CD4-positive, alpha-beta T cell treated with Interleukin-4 for 4 hours (primary cell): ENCODE results near the gene ETV3.
"Not testable (repeated sequence)": the region's sequence is repeated elsewhere in the genome, so short reads cannot be mapped to it uniquely, and the experiment has no call there.

Experiments
- DNase-seq: peaks from one replicate; pipeline ENCODE4 v3.0.0-alpha.2; 2020

The ETV3 gene

DNA sequence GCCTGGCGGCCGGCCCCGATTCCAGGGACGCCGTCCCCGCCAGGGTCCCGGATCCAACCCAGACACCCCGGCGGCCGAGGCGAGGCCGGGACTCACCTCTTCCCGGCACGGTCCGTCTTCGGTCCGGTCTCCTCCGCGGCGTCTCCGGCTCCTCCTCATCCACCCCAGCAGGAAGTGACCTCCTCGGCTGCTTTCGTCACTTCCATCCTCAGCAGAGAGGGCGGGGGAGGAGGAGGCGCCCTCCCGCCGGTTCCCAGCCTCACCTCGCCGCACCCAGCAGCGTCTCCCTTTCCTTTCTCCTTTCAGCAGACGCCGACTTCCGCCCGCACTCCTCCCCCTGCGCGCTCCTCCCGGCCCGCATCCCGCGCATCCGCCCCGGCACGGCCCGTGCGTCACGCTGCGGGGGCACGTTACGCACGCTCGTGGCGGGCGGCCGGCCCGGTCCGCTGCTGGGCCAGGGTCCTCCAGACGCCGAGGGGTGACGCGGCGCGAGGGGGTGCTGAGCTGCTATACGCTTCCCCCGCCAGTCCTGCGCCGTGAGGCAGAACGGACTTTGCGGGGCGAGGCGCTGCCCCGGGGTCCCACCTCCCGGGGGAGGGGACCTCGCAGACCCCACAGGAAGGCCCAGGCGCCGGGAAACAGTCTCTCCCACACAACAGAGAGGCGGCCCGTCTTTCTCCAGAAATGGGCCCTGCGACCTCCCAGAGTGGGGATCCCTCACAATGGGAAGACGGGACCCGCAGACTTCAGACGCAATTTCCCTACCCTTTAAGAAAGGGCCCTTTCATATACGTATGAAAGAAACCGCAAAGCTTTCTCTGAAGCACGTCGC is at the start of gene ETV3:
ETV3 (minus strand) TSS at position 176 of the 832 bp plus-strand sequence. CDS start 2,043 bp downstream, outside the sequence.
- peak; percentile 82 for DNase-seq

DNA sequence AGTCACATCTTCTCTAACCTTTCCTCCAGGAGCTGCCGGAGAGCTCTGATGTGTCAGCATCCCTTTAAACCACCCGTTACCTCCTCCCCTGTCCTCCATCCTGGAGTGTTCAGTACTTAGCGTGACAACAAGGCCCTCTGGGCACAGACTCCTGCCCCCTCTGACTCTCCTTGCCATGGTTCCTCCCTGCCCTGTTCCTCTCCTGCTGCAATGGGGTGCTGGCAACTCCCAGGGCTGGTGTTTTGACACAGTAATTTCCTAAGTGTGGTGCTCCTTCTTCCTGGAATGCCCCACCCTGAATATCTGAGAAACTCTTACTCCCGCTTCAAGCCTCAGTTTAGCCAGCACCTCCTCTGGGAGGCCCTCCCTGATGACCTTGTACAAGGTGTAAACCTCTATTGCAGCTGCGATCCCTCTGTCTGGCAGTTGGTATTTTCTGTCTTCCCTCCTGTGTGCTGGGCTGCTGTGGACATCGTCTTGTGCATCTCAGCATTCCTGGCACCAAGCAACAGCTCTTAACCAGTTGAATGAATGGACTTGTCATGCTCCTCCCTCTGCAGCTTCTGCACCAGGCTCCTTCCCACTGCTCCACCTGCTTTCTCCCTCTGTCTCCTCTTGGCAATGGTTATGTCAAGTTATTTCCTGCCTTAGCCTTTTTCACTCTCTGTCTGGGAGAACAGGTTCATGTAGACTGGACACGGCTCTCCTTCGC is 48.2 kb upstream of the ETV3 start:
- DNase-seq = no peak

DNA sequence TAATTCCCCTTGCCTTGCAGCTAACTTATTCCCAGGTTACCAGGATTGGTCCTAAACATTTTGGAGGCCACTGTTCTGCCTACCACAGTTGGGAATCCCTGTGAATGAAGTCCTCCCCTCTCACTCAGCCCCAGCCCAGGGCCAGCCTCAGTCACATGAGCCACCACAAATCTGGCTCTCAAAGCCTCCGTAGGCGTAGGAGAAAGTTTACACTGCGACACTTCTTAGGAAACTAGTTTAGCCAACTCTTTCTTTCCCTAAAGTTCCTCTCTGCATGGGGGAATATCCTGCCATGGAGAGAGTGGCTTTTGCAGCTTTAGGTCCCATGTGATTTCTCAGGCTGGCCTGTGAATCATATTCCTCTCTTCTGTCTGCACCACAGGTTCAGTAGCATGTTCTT is 45.7 kb upstream of the ETV3 start:
- DNase-seq = no peak

DNA sequence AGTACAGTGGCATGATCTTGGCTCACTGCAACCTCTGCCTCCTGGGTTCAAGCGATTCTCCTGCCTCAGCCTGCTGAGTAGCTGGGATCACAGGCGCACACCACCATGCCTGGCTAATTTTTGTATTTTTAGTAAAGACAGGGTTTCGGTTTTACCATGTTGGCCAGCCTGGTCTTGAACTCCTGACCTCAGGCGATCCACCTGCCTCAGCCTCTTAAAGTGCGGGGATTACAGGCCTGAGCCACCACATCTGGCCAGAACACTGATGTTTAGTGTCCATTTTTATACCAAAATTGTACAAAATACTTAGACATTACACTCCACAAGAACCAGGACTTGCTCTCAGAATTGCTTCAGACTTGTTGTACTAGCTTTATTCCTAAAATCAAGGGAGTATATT is 44.2 kb upstream of the ETV3 start:
- not testable (repeated sequence) for DNase-seq

DNA sequence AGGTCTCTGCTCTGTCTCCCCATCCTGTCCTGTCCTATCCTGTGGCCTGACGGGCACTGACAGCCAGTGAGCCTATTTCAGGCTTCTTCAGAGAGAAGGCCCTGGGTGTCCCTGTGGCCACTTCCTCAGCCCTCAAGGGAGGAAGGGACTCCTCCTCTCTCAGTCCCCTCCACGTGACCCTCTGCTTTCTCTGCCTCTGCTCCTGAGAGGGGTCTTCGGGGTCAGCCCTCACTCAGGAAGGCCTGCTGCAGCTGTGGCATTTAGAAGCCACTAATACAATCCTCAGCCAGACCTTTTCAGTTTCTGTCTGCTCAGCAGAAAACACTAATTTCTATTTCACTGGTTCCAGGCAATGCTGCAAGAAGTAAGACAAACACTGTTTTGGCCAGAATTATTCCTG is 43.6 kb upstream of the ETV3 start:
- no peak for DNase-seq

DNA sequence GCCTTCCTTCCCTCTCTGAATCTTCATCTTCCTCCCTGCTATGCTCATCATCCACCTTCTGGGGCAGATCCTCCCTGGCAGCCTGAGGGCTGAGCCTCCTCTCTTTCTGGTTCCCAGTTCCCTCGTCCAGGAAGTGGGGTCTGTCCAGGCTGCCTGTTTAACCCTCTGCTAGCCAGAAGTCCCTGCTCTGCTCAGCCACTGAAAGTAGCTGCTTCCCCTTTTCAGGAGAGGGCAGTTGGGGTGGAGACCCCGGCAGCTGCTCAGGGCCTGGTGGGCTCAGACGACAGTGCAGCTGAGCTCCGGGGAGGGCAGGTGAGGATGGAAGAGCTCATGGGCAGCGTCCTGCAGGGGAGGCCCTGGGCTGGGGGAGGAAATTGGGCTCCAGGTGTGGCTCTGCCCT is 43.1 kb upstream of the ETV3 start:
- no peak for DNase-seq

DNA sequence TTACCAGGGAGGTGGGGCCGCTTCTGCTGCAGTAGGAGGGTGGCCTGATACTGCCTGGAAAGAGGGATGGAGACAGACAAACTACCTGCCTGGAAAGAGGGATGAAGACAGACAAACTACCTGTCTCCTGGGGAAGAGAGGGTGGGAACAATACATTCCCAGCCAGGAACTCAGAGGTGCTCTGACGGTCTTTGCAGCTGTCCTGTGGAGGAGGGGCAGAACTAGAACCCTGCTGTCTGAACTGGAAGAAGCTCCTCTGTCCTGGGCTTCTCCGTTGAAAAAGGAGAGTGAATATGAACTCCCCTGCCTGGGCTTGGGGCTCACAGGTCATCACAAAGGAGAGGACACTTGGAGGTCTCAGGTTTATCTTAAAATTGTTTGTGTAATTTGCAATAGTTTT is 40.3 kb upstream of the ETV3 start:
- no peak for DNase-seq

DNA sequence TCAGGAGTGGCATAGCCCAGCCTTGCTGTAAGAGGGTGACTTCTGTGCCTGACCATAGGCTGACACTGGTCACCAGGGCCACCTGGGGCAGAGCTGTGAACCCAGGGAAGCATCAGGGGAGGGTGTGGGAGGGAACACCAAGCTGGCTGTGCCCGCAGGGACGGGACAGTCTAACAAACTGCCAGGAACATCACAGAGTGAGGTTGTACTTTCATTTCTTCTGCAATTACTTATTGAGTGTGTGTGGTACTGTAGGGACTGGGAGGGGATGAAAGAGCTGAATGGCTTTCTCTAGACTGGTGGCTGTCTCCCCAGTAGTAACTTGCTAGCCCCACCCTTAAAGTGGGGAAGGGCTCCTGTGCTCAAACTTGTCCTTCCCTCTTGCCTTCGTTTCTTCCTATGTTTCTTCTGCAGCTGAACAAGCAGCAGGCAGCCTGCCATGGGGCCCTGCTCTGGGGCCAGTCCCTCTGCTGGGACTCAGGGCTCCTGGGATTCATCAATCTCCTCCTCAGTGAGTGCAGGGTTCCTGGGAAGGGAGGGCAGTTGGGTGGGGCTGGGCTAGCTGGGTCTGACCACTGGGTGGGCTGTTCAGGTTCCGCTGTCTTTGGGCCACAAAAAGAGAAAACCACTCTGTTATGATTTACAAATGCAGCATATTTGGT is 39.7 kb upstream of the ETV3 start:
- DNase-seq = no peak

DNA sequence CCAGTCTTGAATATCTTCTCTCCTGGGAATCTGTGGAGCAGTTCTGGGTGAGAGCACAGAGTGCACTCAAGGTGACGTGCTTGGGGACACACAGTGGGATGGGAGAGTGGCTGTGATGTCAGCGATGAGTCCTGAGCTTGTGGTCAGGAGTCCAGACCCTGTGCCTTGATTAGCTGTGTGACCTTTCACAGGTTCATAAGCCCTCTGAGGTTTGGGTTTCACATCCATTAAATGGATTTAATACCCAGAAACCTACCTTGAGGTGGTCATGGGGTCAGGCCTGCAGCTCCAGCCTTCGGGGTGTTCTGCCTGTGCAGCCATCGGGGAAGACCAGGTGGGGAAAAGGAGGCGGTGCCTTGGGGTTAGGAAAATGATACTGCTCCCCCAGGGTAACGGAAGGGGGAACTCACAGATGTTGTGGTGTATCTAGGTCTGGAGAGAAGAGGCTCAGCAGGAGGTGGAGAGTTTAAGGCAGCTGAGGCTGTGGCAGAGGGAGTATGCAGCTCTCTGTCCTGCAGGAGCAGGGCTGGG is 38.5 kb upstream of the ETV3 start:
- DNase-seq = no peak

DNA sequence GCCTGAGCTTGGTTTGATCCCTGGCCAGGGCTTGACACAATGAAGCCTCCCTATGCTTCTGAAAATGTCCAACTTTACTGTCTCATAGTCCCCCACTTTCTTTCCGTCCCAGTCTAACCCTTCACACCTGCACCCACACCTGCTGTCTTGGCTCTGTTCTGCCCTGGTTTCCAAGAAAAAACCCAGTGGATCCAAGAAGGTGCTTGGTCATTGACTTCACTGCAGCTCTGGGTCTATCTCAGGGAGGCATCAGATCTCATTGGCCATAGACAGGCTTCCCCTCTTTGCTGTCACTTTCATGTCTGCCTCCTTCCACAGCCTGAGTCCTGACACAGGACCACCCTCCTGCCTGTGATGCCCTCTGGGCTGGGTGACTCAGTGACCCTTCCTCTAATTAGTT is 37.8 kb upstream of the ETV3 start:
- DNase-seq = no peak

DNA sequence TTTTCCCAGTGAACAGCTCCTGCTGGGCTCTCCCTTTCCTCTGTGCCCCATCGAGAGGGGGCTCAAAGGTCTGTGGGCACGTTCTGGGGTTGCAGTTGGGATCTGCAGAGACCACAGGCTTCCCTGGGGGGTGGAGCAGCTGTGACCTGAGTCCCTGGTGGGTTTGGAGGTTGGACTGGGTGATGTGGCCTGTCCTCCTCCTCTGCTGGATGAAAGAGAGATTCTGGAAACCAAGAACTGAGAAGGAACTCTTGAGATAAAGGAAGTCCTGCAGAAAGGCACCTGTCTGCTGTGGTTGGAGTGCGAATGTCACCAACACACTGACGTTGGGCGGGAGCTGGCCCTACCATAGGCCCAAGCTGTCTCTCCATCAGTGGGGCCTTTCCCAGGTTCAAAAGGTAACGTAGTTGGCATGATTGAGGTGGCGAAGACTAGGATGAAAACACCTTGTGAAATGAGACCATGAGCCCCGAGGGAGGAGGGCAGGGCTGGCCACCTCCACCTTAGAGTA is 35.8 kb upstream of the ETV3 start:
- DNase-seq = no peak

DNA sequence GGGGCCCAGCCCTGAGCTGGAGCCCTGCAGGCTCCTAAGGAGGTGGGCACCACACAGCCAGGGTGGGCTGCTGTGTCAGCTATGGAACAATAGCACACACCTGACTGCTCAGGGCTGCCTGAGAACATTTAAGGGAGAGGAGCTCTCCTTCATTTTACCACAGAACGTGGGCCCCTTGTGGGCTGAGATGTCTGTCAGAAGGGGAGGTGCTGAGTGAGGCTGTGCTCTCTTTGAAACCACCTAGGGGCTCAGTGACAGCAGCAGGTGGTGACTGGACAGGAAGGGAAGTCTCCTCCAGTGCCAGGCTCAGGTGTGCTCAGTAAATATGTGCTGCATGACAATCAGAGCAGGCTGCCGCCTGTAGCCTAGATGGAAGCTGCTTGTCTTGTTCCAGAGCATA is 35.0 kb upstream of the ETV3 start:
- DNase-seq = not testable (repeated sequence)

DNA sequence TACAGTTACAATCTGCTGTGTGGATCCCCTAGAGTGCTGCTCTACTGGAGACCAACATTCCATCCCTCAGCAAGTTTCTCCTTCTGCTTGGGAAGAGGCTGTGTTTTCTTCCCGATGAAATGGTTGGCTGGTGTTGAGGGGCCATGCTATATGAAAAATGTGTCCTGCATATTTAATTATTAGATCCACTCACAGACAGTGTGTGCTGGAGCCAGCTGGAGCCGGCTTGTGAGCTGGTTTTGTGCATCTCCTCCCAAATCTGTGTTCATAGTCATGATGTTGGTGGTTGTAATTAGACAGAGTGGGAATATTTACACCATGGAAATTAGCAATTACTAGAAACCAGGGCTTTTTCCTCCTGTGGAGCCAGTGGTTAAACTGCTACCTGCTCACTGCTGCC is 34.4 kb upstream of the ETV3 start:
- not testable (repeated sequence) for DNase-seq

DNA sequence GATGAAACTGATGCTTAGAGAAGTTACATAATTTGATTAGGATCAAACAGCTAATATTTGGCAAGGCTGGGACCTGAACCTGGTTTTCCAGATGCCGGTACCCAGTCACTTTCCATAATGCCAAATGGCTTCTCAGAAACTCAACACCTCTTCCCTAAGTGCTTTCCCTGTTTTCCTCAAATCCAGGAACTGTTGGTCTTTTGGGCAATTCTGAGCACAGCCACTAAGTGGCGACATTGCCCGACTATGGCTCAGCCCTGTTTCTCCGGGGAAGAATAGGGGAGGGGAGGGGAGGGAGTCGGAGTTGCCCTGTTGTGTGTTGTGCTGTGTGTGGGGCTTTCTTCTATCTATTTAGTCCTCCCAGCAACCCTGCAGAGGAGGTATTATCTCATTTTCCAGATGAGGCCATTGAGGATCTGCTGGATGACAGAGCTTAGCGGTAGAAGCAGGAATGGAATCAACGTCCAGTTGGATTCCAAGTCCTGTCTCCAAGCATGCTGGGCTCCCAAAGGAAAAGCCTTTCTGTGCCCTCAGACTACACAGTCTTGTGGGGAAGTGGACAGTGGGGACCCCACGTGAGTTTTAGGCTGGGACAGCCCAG is 33.8 kb upstream of the ETV3 start:
- not testable (repeated sequence) for DNase-seq

DNA sequence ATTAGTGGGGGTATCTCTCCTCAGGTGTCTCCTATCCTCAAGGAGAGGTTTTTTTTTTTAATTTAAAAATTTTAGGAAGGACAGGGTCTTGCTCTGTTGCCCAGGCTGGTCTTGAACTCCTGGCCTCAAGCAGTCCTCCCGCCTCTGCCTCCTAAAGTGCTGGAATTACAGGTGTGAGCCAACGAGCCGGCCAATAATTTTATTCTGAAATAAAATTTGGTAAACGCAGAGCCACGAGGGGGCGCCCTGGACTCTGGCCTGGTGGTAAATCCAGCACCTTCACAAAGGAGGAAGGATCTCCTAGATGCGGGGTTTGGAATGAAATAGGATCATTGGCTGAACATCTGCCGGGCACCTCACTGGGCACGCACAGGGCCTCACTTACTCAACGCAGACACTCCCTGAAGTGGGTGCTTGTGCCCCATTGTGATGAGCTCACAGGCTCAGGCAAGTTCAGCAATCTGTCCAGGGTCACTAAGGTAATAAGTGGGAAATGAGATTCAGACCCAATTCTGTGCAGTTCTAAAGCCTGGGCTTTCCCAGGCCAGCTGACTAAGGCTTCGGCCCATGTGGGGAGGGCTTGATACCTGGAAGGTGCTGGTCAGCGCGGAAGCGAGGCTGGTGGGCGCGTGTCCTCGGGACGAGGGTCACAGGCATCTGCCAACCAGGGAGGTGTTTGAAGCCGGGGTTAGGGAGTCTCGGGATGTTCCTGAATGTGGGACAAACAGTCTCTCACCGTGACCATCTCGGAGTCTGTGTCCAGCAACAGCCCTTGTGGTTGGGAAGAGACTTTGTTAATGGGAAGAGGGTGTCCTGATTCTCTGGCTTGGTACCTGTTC is 32.7 kb upstream of the ETV3 start:
- no peak for DNase-seq

DNA sequence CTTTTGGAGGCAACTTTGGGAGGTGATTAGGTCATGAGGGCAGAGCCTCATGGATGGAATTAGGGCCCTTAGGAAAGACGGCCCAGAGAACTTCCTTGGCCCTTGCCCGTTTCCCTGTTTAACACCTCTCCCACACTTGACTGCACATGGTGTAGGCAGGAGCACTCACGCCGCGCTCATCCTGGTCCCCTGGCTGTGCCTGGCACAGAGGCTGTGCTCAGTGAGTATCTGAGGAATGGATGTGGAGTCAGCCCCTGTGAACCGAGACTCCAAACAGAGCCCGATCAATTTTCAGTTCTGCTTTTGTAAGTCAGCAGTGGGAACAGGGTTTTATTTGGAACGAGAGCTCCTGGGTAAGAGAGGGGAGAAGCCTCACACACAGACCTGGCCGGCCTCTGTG is 29.8 kb upstream of the ETV3 start:
- no peak for DNase-seq

DNA sequence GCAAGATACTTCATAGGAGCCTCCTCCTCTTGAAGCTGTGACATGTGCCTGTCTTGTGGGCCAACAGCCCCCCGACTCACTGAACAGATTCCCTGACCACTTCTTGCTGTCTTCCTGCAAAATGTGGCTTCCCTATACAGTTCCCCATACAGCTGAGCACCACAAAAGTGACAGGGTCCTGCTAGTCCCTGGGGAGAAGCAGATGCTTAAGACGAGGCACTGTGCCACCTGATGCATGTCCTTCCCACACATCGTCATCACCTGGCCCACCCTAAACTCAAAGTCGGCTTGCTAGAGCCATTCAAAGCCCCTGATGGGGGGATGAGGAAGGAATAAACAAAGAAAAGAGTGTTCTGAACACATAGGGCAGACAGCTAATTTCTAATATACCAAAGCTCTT is 29.2 kb upstream of the ETV3 start:
- no peak for DNase-seq

DNA sequence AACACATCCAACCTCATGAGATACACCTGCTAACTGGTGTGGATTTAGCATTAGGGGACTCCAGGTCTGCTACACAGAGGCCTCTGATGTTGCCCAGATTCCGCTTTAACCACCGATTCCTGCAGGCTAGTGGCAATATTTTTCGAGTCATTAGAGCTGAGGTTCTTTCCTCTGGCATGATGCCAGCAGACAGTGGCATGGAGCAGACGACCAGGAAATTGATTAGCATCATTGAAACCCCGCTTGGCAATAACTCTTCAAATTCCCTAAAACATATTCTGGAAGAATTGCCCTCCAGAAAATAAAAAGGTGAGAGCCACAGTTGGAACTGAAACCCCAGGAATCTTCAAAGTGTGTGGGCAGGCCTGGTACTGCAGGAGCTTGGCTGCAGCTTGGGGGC is 28.4 kb upstream of the ETV3 start:
- DNase-seq = no peak

DNA sequence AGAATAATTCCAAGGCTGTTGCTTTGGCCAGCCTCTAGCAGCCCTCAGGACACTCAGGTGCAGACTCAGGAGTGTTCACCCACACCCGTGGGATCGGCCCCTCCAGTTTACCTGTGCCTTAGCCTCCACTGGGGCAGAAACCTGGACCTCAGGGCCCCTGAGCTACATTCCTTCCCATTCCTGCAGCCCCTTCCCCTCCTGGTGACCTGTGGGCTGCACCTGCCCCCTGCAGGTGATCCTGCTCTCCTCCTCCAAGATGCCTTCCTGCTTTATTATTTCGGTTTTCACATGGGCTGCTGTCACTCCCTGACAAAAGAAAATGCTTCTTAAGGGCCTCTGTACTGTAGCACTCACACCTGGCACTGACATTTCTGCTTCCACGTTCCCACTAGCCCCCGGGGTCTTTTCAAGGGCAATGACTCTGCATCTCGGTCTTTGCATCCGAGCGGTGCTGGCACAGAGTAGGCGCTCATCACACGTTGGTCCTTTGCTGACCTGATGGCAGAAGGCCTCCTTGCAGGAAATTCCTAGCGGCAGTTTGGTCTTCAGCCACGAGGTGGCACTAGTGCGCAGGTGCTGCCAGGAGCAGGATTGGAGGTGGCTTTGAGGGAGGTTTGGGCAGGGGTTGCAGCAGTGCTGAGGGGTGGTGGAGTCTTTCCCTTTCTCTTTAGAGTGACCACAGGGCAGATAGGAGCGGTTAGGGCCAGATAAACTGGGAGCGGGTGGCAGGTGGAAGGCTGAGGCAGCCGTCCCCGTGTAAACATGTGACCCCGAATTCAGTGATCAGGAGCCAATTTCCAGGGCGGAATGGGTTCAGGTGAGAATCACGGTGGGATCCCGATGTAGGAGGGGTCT is 25.3 kb upstream of the ETV3 start:
- peak; percentile 71 for DNase-seq

DNA sequence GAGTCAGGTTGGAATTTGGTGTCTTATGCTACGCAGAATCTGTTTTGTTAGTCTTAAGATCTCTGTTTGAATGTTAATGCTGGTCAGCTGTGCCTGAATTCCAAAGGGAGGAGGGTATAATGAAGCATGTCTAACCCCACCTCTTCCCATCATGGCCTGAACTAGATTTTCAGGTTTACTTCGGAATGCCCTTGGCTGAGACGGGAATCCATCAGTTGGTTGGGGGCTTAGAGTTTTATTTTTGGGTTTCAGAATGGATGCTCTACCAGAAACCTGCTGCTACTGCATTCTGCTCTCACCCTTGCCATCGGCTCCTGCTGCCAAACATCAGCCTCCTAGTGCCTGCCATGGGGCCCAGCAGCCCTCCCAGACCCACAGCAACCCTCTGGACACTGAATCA is 24.1 kb upstream of the ETV3 start:
- no peak for DNase-seq

DNA sequence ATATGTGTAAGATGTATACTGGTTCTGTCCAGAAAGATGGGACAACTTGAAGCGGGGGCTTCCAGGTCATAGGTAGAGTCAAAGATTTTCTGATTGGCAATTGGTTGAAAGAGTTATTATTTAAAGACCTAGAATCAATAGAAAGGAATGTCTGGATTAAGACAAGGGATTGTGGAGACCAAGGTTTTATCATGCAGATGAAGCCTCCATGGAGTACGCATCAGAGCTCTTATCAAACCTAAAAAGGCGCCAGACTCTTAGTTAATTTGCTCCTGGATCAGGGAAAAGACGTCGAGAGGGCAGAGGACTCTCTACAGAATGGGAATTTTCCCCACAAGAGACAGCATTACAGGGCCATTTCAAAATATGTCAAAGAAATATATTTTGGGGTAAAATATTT is 23.7 kb upstream of the ETV3 start:
- DNase-seq = no peak
